ENCODE measurements around the gene ANO8.
"Not testable (repeated sequence)": the region's sequence is repeated elsewhere in the genome, so short reads cannot be mapped to it uniquely, and the experiment has no call there.

Gene ANO8

GRCh38 chr19:17303167-17303939, 31.3 kb downstream of the ANO8 start, which contains the start of gene ABHD8:
ABHD8 (minus strand) TSS chr19:17303425; CDS start chr19:17301616, 1,809 bp downstream.
- TF ChIP-seq CTCF (conservative IDR thresholded peaks at IDR 0.05; ENCODE audit: low read depth): peak; percentile 74
- ChIA-PET CTCF (interaction anchor here (0.6 to 1.3 kb wide), 4 partner anchors 10 to 856 kb away, joined by 3 to 5 read pairs (median 4); partner anchors contain the start of gene TMEM38A), POLR2A (ENCODE audit: low non-redundant PET) (interaction anchor here (0.6 kb wide), 1 partner anchor 632 kb away, joined by 3 read pairs; no protein-coding TSS in a partner anchor)
- DNase-seq (ENCODE audit: low spot score): peak; percentile 96
- peak within 1 kb of the TSS; percentile 98 for H3K27ac ChIP-seq

DNA sequence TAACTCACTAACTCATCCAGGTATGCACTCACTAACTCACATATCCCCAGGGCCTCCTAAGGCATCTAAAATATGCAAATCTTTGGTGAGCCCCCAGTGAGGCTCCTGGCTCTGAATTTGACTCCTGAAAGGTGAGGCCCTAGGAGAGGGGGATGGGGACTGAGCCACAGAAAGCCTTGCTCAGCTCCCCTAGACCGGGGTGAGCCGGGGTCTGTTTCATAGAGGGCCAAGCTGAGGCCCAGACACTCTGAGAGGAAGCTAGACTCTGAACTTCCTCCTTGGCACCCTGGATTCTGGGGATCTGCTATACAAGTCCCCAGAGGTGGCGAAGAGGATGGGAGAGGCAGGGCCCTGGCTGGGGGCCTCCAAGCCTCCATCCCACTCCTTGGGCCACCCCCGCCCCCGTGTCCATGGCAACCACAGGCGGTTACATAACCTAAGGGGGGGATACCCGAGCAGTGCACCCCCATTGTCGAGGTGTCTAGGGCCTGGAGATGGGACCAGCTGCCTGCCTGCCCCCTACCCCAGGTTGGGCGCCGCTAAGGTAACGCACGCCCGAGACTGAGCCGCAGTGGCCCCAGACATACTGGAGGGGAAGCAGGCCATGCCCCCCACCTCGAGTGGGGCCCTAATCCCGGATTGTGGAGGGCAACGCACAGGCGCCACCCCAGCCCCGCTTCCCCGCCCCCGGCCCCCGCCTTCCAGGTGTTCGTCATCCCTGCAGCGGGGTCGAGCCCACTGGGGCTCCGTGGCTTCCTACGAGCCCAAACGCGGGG, 32.1 kb downstream of the ANO8 start:
- no peak for DNase-seq (ENCODE audit: low spot score)
- TF ChIP-seq CTCF (conservative IDR thresholded peaks at IDR 0.05; ENCODE audit: low read depth): no peak
- POLR2A ChIA-PET (ENCODE audit: low non-redundant PET): interaction anchor here (0.5 kb wide), 1 partner anchor 85 kb away, joined by 3 read pairs; no protein-coding TSS in a partner anchor
- CTCF ChIA-PET: interaction anchor here (1.0 kb wide), 1 partner anchor 31 kb away, joined by 4 read pairs; no protein-coding TSS in a partner anchor
- H3K27ac ChIP-seq: peak overlapping the region; percentile 98

DNA sequence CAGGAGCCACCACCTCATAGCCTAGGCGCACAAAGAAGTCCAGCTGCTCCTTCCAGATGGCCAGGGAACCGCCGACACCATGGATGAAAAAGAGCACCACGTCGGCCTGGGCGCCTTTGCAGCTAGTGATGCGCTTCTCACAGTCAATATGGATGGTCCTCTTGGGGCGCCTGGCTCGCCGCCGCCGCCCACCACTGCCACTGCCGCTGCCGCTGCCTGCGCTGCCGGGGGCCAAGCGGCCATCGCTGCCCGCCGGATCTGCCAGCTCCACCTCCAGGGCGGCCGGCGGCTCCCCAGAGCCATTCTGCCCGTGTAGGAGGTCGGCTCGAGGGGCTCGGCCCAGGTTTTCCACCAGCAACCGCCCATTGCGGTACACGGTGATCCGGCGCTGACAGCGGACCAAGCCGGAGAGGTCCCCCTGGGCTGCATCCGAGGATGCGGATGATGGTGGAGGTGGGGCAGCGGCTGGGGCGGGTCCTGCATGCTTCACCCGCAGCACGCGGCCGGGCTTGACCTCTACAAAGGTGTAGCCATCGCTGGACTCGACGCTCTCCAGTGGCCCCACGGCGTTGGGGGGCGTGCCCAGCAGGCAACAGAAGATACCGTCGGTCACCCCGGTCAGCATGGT, 33.5 kb downstream of the ANO8 start:
- DNase-seq (ENCODE audit: low spot score): no peak
- ChIA-PET CTCF (no interaction called here), POLR2A (ENCODE audit: low non-redundant PET) (interaction anchor here (0.6 kb wide), 1 partner anchor 94 kb away, joined by 5 read pairs; no protein-coding TSS in a partner anchor)
- H3K27ac ChIP-seq: peak overlapping the region; percentile 98
- no peak for TF ChIP-seq CTCF (conservative IDR thresholded peaks at IDR 0.05; ENCODE audit: low read depth)

DNA sequence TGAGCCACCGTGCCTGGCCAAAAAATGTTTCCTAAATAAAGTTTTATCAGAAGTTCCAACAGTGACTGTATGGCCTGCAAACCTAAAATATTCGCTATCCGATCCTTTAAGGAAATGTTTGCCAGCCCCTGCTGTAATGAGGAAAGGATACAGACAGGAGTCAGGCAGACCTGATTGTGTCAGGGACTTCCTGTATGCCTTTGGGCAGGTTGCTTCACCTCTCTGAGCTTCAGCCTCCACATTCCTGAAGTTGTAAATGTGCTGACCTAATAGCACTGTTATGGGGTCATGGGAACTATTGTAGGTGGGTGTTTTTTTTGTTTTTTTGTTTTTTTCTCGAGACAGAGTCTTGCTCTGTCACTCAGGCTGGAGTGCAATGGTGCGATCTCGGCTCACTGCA, 37.7 kb downstream of the ANO8 start:
- ChIA-PET CTCF (interaction anchor here (0.7 to 1.2 kb wide), 3 partner anchors 14 to 88 kb away, joined by 3 read pairs; no protein-coding TSS in a partner anchor), POLR2A (ENCODE audit: low non-redundant PET) (no interaction called here)
- no peak for DNase-seq (ENCODE audit: low spot score)
- H3K27ac ChIP-seq: peak overlapping the region; percentile 91
- TF ChIP-seq CTCF (conservative IDR thresholded peaks at IDR 0.05; ENCODE audit: low read depth): no peak

DNA sequence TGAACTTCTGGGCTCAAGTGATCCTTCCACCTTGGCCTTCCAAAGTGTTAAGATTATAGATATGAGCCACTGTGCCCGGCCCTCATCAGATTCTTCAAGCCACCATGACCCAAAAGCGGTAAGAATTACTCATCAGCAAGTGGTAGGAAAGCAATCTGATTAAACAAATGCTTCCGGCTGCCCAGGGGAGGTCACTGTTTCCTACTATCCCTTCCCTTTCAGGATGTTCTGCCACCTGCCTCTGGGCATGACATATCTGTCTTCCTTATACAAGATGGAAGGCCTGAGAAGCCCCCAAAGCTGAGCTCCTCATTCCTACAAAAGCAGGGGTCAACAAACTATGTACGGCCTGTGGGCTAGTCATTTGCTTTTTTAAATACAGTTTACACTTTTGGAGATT, 38.4 kb downstream of the ANO8 start:
- H3K27ac ChIP-seq: peak overlapping the region; percentile 91
- 0 out of 2 replicates have a peak, but pooled peaks have one; percentile 25 for TF ChIP-seq CTCF (conservative IDR thresholded peaks at IDR 0.05; ENCODE audit: low read depth)
- CTCF ChIA-PET: interaction anchor here (0.6 to 0.7 kb wide), 4 partner anchors 36 to 407 kb away, joined by 3 to 8 read pairs (median 4); no protein-coding TSS in a partner anchor
- POLR2A ChIA-PET (ENCODE audit: low non-redundant PET): no interaction called here
- DNase-seq (ENCODE audit: low spot score): peak; percentile 72

GRCh38 chr19:17295551-17295950, 39.1 kb downstream of the ANO8 start:
- peak overlapping the region; percentile 91 for H3K27ac ChIP-seq
- DNase-seq (ENCODE audit: low spot score); POLR2A ChIA-PET (ENCODE audit: low non-redundant PET); CTCF ChIA-PET: not testable (repeated sequence)

All from RWPE1 (cell line).